NAMALWA (cell line): ENCODE measurements around the gene DEFB116.
"Not testable (repeated sequence)": the region's sequence is repeated elsewhere in the genome, so short reads cannot be mapped to it uniquely, and the experiment has no call there.

Experiments used
- DNase-seq: peaks from one replicate; pipeline ENCODE4 v3.0.0-alpha.2; 2015; ENCODE audit warnings: low spot score

The DEFB116 gene

GRCh38 chr20:31308535-31309162 lies at the start of gene DEFB116:
TSS of gene DEFB116 (minus strand) at chr20:31308585. CDS start at chr20:31308585, 0 bp downstream.
- DNase-seq = no peak

DNA sequence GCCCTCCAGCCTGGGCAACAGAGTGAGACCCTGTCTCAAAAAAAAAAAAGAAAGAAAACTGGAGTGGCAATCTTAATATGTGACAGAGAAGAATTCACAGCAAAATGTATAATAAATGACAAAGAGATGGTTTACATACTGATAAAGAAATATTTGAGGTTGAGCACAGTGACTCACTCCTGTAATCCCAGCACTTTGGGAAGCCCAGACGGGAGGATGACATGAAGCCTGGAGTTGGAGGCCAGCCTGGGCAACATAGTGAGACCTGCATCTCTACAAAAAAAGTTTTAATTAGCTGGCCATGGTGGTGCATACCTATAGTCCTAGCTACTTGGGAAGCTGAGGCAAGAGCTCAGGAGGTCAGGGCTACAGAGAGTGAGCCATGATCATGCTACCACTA lies 47.6 kb upstream of the DEFB116 start:
- DNase-seq = no peak

- DNase-seq = no peak
Measured at GRCh38 chr20:31341470-31341869, 33.1 kb upstream of the DEFB116 start.

- no peak for DNase-seq
Measured at GRCh38 chr20:31330893-31331292, 22.5 kb upstream of the DEFB116 start.

DNA sequence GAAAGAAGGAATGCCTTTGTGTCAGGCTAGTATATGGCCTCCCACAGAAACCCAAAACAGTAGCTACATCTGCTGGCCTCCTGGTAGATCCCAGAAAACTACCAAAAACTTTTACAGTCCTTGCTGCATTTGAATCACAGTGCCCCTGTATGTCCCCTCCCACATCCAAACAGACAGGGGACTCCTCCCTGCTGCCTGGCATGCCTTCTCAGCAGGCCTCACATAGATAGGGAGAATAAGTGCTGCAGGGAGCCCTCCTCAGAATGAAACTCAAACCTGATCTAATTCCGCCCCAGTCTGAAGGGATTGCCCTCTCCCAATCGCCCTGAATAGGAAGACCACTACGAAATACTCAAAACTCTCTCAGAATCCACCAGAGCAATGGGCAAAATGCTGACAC lies 14.1 kb upstream of the DEFB116 start:
- no peak for DNase-seq

DNA sequence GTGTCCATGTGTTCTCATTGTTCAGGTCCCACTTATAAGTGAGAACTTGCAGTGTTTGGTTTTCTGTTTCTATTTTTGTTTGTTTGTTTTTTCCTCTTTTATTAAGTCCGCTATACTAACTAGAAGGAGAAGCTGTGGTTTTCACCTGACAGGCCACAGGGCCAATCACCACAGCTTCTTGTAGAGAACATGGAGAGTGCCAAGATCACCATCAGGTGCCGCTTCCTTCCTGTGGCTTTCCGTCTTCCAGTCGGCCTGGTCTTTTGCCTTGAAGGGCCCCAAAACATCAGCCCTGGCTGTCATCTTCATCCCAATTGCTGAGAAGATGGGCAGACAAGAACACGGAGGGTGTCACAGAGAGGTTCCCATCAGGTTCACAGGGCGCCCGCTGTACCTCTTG lies 23.4 kb downstream of the DEFB116 start:
- DNase-seq = not testable (repeated sequence)

- no peak for DNase-seq
Measured at GRCh38 chr20:31278178-31278577, 30.2 kb downstream of the DEFB116 start.

GRCh38 chr20:31274441-31274840 lies 33.9 kb downstream of the DEFB116 start:
- no peak for DNase-seq

DNA sequence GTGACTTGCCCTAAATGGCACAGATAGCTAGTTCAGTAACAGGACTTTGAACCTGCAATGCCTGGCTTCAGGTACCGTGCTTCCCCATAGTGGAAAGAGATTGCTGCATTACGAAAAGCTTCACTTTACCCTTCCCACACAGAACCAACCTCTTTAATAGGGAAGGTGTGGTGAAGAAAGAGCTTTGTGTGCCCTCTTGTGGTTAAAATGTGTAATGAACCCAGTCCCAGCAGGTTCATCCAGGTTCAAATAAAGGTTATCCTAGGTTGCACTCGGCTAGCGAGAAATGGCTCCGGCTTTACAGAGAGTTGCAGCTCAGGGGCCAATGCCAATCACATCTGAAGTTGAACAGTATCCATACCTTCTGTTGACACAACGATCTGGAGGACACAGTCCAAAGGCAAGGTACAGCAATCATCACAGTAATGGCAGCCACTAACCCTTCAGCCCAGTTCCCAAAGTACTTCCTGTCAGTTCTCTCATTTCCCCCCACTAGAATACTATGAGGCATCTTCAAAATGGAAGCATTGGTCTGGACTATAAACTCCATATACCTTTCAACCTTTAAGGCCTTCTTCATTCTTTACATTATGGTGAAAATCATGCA lies 48.0 kb downstream of the DEFB116 start:
- DNase-seq = peak; percentile 67

DNA sequence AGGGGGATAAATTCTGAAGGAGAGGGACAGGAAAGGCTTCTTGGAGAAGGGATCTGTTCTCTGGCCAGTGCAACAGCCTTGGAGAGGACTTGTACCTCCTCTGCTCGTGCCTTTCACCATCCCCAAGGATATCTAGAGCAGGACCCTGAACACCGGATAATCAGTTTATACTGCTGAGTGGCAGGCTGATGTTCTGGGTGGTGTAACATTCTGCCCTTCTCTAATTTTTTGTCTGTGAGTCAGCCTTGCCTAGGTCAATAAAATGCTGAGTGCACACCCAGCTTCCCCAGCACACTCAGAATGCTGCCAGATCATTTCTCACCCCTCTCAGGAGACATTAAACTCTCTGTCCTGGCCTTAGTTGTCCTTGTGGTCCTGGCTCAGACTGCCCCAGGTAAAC lies 51.0 kb downstream of the DEFB116 start, which contains the start of gene DEFB115:
DEFB115 (plus strand) TSS at position 301 of the 400 bp plus-strand sequence; CDS start at position 301, 0 bp downstream.
- no peak for DNase-seq

DNA sequence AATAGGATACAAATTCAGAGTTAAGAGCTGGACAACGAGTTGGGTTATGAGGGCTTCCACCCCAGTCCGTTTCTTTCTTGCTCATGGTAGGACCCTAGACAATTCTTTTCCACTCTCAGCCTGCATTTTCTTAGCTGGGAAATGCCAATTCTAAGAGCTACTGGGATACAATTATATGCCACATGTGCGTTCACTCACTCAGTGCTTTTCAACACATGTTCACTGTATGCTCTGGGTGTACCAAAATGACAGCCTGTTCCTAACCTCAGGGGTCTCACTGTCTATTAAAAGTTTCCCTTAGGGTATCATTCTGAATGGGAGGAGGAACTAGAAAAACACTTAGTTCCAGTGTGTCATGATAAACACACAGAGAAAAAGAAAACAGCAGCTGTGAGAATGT lies 51.4 kb downstream of the DEFB116 start:
- no peak for DNase-seq
